HG03196 (cell line): ENCODE results near the gene FAF2.
A peak's percentile ranks its signal among the peaks of the same experiment; 100 is the strongest.
"Not testable (repeated sequence)": the region's sequence is repeated elsewhere in the genome, so short reads cannot be mapped to it uniquely, and the experiment has no call there.

ENCODE experiments used
- ATAC-seq: cut with Tn5 transposase; IDR thresholded peaks from one replicate; pipeline ENCODE4 v1.9.1; 2021; ENCODE audit not compliant: unreplicated experiment

Gene FAF2

DNA sequence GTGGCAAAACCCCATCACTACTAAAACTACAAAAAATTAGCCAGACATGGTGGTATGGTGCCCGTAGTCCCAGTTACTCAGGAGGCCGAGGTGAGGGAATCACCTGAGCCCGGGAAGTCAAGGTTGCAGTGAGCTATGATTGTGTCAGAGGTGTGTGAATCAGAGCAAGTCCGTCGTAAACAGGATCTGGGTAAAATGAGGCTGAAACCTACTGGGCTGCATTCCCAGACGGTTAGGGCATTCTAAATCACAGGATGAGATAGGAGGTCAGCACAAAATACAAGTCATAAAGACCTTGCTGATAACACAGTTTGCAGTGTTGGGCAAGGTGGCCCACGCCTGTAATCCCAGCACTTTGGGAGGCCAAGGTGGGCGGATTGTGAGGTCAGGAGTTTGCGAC is 29.9 kb upstream of the FAF2 start:
- ATAC-seq: no peak

GRCh38 chr5:176420086-176420485 is 28.1 kb upstream of the FAF2 start:
- no peak for ATAC-seq

GRCh38 chr5:176420972-176421544 is 27.1 kb upstream of the FAF2 start:
- no peak for ATAC-seq

- no peak for ATAC-seq
Observed at GRCh38 chr5:176424181-176424580, 24.0 kb upstream of the FAF2 start.

GRCh38 chr5:176425138-176425537 is 23.0 kb upstream of the FAF2 start:
- no peak for ATAC-seq

DNA sequence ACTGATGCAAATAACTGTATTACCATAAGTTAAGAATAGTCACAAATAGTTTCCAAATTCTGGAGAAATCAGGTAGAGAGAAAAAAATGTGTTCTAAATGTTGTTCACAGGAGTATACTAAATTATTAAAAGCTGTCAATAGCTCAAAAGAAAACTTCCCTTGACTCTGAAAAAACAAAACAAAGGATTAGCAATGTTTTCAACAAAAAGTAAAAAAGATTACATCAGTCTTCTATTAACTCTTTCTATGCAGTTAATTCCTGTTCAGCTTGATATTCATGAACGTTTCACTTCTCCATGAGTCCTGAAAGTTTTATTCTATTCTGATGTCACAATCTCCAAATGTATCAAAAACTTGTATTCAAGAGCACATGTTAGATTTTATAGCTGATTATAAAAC is 22.4 kb upstream of the FAF2 start:
- no peak for ATAC-seq

- no peak for ATAC-seq
Observed at GRCh38 chr5:176426876-176427275, 21.3 kb upstream of the FAF2 start.

DNA sequence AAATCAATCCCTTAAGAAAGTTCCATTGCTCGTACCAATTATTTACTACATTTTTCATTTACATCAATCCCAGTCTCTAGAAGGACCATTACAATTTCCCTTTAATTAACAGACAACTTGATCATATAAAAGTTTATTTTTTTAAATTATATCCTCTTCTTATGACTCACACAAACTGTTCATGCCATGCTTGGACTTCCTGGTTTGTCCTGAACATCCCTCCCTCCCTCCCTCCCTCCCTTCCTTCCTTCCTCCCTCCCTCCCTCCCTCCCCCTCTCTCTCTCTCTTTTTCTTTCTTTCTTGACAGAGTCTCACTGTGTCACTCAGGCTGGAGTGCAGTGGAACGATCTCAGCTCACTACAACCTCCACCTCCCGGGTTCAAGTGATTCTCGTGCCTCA is 20.2 kb upstream of the FAF2 start:
- ATAC-seq: no peak

DNA sequence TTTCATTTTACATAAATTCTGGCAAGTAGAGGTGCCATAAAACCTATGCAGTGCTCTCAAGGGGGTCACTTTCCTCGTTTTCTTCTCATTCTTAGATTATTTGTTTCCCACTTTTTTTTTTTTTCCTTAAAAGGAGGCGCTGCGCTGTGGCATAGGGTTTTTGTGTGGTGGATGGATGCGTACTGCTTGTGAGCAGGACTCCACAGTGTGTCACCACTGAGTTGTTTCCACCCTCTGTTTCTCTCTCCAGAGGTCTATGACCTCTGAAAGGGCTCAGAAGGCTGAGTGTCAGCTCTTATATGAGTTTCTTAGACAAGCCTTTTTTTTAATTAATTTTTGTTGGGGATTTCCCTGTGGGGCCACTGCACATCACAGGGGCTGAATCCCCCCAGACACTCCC is 18.2 kb upstream of the FAF2 start:
- ATAC-seq: no peak

GRCh38 chr5:176432707-176433106 is 15.5 kb upstream of the FAF2 start:
- no peak for ATAC-seq

GRCh38 chr5:176436656-176437055 is 11.5 kb upstream of the FAF2 start:
- no peak for ATAC-seq

DNA sequence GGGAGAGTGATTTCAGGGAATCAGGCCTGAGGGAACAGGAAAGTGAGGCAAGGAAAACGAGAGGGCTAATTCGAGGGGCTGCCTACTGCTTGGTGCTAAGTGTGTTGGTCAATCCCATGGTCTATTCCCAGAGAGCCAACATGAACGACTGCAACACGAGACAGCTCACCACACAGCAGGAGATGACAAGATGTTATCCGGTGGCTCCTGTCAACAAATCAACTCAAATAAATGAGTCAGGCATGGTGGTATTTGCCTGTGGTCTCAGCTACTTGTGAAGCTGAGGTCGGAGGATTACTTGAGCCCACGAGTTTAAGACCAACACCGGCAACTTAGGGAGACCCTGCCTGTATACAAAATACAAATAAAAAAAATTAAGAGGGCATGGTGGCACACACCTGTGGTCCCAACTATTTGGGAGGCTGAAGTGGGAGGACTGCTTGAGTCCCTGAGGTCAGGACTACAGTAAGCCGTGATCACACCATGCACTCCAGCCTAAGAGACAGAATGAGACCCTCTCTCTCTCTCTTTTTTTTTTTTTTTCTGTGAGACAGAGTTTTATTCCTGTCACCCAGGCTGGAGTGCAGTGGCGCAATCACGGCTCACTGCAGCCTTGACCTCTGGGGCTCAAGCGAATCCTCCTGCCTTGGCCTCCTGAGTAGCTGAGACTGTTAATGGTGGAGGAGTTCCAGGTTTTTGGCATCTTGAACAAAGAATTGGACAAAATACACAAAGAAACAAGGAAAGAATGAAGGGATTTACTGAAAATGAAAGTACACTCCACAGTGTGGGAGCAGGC is 9.0 kb upstream of the FAF2 start:
- ATAC-seq: no peak

DNA sequence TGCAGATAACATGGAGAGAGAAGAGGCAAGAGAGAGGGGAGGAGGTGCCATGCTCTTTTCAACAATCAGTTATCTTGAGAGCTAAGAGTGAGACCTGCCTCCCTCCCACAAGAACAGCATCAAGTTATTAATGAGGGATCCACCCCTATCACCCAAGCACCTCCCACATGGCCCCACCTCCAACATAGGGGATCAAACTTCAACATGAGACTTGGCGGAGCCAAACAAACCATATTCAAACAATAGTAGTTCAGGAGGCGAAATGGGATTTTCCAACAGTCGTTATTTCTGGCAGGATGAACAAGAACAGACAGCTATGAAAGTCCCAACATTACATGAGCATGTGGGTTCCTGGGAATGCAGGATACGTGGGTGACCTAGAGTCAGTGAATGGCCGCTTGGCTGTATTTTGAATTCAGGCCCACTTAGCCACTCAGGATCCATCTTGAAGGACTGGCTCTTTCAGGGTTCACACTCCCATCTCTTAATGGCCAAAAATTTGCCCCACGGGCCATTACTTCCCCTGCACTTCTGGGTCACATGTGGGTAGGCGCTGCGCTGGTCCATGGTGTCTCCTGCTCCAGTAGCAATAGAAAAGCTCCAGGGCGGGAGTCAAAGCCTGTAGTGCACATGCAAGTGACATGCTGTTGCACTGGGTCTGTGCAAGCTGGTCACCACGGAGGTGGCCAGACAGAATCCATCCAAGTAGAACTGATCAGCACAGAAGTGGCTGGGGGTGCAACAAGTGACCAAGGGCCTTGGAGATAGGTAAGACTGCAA is 7.1 kb upstream of the FAF2 start:
- ATAC-seq: no peak

DNA sequence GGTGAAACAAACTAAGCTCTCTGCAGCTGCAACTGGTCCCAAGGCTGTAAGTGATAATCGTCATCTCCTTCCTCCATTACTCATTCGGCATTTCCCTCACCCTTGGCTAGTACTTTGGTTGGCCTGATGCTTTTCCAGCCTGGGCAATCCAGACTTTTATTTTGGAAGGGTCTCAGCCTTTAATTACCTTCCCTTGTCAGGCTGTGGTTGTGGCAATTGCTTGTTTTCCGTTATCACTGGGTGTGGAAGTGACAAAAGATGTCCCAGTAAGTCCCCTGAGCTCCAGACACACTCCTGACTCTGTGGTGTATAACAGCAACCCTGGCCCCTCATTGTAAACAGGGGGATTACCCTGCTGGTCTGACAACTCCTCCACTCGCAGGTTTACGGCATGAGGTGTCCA is 6.3 kb upstream of the FAF2 start:
- no peak for ATAC-seq

- not testable (repeated sequence) for ATAC-seq
Observed at GRCh38 chr5:176442911-176443310, 5.3 kb upstream of the FAF2 start.

DNA sequence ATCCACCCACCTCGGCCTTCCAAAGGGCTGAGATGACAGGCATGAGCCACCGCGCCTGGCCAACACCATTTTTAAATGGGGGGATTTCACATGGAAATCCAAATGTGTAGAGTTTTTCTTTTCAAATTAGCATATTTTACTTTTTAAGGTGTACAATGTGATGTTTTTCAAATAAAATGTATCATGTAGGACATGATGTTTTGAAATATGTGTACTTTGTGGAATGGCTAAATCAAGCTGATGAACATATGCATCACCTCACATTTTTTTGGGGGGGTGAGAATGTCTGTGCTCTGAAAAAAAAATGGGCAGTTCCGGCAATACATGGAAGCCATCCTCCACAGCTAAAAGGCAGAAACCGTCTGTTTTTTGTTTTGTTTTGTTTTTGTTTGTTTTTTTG is 3.4 kb upstream of the FAF2 start:
- no peak for ATAC-seq

DNA sequence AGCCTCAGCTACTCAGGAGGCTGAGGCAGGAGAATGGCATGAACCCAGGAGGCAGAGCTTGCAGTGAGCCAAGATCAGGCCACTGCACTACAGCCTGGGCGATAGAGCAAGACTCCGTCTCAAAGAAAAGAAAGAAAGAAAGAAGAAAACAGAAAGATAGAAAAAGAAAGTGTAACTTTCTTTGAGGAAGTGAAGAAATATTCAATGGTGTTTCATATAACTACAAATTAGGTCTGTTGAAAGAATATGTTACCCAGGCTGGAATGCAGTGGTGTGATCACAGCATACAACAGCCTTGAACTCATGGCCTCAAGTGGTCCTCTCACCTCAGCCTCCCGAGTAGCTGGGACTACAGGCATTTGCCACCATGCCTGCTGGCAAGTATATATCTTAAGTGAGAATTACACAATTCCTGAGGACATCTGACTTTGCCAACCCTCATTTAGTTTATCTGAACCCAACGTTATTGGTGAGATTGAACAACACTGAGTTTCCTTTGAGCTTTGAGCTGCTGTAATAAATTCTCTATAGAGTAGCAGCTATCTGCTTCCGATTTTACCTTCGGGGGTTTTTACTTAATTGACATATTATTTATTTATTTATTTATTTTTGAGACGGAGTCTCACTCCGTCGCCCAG is 2.0 kb upstream of the FAF2 start:
- no peak for ATAC-seq

DNA sequence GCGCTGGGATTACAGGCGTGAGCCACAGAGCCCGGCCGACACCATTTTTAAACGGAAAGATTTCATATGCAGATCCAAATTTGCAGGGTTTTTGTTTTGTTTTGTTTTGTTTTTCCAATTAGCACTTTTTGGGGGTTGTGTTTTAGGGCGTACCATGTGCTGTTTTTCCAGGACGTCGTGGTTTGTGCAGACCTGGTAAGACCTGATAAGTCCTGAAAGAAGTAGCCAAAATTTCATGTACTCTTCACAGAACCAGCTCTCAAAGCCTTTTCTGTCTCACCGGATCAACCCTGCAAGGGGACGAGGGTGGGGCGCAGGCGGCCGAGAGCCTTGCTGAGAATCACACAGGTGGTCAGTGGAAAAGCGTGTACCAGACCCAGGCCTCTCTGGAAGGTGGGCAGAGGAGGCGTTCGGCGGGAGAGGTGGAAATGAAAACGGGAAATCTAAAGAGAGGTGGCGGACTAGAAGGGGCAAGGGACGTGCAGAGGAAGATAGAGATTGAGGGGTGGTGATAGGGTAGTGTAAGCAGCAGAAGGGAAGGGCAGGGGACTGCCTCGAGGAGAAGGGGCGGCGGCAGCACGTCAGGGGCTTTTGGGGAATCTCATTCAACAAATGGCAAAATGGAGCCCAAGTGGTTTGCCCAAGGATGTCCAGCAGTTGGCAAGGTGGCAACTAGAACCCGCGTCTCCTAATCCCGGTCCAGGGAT is 1.1 kb upstream of the FAF2 start:
- ATAC-seq: peak; percentile 1

GRCh38 chr5:176447591-176447977 is 601 bp upstream of the FAF2 start:
- ATAC-seq: peak; percentile 32

DNA sequence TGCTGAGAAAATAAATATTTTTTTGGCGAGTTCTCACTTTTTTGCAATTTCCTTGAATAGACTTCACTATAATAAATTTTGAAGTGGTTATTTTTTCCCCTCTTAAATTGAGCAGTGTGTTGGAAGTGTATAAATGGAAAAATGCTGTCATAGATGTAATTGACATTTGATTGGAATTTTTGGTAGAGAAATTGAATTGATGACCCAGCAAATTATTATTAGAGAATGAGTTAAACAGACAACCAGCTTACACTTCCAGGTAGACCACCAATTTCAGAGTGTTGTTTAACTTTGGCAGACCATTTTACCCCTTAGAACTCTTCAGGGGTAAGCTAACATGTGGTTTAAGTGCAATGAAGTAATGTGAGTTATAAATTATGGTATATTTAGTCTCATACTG is 1.9 kb downstream of the FAF2 start:
- ATAC-seq: no peak
